Stimulated activated CD4-positive, alpha-beta T cell treated with anti-CD3 and anti-CD28 coated beads, Interleukin-15, amount 100 ng/mL, for 48 hours (primary cell): ENCODE data around the gene GPR183.

Experiments
- DNase-seq, 2 donors: peaks; one replicate each; pipeline ENCODE4 v3.0.0-alpha.2; 2020; ENCODE audit warnings: low read depth in 2 of 2

Gene GPR183

GRCh38 chr13:99294958-99295357, 12.2 kb downstream of the GPR183 start:
- no peak for DNase-seq

DNA sequence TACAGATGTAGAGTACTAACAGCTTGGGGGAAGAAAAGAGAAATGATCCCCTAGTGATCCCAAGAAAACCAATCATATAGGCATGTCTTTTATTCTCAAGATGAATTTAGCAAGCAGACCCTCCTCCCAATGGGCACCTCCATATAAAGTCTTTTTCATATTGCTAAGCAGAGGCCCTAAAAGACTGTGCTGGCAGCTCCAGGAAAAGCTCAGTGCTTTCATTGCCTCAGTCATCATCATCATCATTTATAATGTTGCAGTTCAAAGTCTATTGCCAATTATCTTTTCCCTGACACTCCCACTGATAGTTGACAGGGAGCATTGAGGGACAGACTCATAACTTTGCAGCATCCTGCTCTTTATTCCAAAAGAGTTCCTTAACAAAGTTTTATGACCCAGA, 13.0 kb downstream of the GPR183 start:
- DNase-seq = no peak

GRCh38 chr13:99293178-99293577, 14.0 kb downstream of the GPR183 start:
- DNase-seq = no peak

GRCh38 chr13:99290894-99291293, 16.3 kb downstream of the GPR183 start:
- no peak for DNase-seq

DNA sequence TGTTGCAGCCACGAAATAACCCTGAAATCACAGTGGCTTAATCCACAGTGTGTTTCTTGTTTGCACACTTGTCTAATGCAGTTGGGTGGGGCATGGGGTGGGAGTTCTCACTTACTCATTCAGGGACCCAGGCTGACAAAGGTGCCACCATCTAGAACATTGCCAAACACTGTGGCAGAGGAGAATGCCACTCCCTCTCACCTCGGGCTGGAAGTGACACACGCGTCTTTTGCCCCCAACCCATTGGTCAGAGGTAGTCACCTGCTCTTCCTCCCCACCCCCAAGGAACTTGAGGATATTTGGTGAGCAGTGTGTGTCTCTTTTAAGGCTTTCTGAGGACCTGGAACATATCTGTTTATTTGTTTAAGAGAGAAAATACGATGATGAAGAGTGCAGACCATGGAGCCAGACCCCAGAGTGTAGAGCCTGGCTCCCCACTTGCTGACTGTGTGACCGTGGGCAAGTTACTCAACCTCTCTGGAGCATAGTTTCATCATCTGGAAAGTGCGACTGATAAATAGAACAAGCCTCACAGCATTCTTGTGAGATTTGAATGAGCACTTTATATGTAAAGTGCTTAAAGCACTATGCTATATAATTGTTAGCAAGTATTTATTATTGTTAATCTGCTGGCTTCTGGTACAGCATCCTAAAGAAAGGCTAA, 17.4 kb downstream of the GPR183 start:
- DNase-seq = peak in 1 of 2 donors; percentile 48

DNA sequence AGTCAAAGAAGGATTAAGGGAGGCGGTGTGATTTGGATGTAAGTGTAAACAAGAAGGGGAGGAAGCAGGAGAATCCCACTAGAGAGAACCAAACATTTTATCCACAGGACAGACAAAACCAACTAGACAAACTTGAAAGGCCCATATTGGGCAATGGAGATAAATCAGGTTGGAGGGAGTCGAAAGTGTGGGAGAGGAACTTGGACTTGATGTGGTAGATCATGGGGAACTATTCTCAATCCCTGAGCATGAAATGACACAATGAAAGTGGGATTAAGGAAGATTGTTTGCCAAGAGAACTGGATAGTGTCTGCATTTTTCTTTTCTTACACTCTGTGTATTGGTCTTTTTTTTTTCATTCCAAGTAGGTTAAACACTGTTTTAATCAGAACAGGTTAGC, 17.9 kb downstream of the GPR183 start:
- no peak for DNase-seq

GRCh38 chr13:99288089-99288488, 19.1 kb downstream of the GPR183 start:
- DNase-seq = peak; percentile 56 to 66

DNA sequence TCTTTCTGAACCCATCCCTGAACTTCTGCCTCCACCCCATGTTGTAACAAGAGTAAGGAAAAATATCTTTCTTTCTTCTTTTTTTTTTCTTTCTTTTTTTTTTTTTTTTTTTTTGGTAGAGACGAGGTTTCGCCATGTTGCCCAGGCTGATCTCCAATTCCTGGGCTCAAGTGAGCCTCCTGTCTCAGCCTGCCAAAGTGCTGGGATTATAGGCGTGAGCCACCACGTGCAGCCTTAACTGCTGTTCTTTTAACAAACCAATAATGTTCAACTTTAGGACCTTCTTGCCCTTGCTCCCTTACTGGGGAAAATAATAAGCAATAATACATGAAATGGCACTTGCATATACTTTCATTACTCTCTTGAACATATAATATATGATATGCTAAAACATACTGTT, 19.6 kb downstream of the GPR183 start:
- DNase-seq = no peak

DNA sequence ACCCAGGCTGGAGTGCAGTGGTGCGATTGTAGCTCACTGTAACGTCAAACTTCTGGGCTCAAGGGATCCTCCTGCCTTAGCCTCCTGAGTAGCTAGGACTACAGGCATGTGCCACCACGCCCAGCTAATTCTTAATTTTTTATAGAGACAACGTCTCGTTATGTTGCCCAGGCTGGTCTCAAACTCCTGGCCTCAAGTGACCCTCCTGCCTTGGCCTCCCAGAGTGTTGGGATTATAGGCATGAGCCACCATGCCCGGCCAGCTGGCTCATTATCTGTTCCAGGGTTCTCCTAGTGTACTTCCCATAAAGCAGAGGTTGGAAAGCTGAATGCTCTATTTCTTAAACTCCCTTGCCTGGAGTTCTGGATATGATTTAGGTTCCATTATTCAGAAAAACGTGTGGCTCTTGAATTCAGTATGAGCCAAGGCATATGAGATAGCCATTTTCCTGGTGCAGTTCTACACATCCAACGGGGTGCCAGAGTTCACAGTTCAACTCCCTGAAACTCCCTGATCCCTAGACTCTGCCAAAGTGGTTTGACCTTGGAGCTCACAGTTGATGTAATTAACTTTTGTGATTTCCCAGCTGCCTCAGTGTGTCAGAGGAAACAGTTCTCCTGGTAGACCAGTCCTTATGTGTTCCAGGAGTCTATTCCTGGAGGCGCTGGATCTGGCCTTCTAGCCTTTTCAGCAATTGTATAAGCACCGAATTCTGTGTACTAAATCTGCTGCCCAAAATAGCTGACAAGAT, 21.6 kb downstream of the GPR183 start:
- DNase-seq = no peak

- DNase-seq = no peak
These were observed 24.7 kb downstream of the GPR183 start for GRCh38 chr13:99282264-99283231.

DNA sequence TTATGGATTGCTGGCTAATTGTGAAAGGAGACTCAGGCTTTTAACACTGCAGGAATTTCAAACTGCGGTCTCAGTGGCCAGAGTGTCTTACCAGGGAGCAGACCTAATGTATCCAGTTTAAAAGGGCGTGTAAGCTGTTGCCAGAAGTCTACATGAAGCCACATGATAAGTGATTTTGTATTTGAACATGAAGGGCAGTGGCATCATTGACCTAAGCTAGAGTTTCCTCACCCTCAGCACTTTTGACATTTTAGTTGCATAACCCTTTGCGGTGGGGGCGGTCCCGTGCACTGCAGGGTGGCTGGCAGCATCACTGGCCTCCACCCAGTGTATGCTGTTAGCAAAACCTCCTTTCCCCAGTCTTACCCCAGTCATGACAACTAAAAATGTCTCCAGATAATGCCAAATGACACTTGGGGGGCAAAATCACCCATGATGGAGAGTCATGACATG, 25.4 kb downstream of the GPR183 start:
- DNase-seq = no peak

- DNase-seq = no peak
These were observed 27.0 kb downstream of the GPR183 start for GRCh38 chr13:99280166-99280565.

DNA sequence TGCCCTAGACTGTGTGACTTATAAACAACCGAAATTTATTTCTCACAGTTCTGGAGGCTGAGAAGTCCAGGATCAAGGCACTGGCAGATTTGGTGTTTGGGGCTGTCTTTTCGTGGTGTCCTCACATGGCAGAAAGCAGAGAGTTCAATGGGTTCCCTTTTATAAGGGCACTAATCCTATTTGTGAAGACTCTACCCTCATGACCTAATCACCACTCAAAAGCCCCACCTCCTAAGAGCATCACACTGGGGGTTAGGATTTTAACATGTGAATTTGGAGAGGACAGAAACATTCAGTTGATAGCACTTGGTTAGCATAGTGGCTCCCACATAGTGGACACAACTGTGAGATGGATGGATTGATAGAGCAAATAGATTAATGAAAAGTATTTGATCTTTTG, 27.6 kb downstream of the GPR183 start:
- DNase-seq = no peak

DNA sequence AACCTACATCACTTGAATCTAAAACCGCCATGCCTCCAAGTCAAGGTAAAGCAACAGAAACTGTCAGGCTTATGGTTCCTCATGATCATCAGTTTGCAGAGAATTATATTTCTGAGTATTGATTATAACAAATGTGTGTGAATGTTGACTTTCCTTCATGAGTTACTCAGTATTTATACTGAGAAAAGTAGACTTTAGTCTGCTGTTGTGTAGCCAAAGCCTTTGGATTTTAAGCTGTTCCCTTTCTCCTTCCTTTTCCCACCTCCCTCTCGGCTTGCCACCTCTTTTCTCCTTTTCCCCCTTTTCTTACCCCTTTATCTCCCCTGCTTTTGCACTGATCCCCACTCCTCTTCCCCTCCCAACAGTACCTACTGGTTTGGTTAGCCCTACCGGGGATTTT, 28.4 kb downstream of the GPR183 start:
- no peak for DNase-seq

- DNase-seq = no peak
These were observed 29.0 kb downstream of the GPR183 start for GRCh38 chr13:99278200-99278599.

GRCh38 chr13:99277629-99278028, 29.6 kb downstream of the GPR183 start:
- DNase-seq = no peak

DNA sequence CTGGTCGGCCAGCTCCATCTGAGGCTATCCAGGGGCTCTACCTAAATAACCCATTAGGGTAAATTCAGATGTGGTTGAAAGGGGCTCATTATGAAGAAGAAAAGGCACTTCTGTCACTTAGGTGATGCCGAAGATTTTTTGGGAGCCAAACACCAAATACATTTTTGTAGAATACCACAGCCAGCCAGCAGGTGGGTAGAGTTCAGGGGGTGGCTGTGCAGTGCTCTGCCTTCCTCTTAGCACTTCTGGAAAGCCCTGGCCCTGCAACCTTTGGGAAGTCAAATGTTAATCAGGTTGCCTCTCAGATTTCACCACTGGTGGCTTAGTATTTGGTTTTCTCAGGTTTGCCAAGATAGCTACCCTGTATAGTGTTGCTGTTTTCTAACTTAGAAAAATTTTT, 30.5 kb downstream of the GPR183 start:
- DNase-seq = no peak

DNA sequence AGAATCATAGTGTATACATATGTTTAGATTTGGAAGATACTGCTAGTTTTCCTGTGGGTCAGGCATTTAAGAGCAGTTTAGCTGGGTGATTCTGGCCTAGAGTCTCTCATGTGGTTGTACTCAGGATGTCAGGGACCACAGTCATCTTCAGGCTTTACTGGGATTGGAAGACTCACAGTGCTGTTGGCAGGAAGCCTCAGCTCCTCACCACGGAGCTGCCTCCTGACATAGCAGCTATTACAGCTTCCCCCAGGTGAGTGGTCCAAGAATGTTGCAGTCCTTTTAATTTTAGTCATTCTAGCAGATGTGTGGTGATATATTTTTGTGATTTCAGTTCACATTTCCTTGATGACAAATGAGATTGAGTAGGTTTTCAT, 32.1 kb downstream of the GPR183 start:
- DNase-seq = no peak

DNA sequence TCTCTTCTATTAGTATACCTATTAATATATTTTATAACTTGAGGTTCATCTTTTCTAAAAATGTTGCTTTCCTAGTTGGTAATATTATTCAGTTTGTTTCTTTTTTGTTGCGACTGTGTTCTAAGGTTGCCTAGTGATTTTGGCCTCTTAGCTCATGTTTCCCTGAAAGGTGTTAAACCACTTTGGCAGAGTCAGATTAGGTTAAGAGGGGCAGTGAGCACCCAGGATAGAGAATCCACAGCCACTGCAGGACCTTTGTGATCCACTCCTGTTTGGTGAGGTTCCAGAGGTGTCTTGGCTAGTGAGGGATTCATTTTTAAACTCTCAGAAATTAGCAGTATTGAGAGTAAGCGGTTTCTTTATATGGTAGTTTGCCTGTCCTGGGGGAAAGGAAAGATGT, 34.1 kb downstream of the GPR183 start:
- no peak for DNase-seq

DNA sequence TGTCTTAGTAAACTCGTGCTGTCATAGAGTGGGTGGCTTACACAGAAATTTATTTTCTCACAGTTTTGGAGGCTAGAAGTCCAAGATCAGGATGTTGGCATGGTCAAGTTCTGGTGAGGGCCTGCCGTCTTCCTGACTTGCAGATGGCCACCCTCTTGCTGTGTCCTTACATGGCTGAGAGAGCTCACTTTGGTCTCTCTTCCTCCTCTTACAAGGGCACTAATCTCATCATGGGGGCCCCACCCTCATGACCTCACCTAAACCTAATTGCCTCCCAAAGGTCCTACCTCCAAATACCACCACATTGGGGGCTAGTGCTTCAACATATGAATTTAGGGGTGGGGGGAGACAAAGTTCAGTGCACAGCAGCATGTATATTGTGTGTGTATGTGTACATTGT, 34.7 kb downstream of the GPR183 start:
- DNase-seq = no peak

- DNase-seq = no peak
These were observed 36.0 kb downstream of the GPR183 start for GRCh38 chr13:99271249-99271648.

GRCh38 chr13:99270518-99270917, 36.7 kb downstream of the GPR183 start:
- no peak for DNase-seq
